Ishikawa (cell line): Measurements from ENCODE around the gene NUP205.

Experiments
- CEBPB ChIP-seq: IDR thresholded peaks from 2 replicates; pipeline ENCODE4 v1.6.1; 2012
- CREB1 ChIP-seq: IDR thresholded peaks from 2 replicates; pipeline ENCODE4 v1.6.1; 2012; ENCODE audit warnings: low read depth
- EGR1 ChIP-seq: IDR thresholded peaks from 2 replicates; pipeline ENCODE4 v1.6.1; 2012
- EP300 ChIP-seq: IDR thresholded peaks from 2 replicates; pipeline ENCODE4 v1.6.1; 2012; ENCODE audit warnings: borderline replicate concordance
- FOXM1 ChIP-seq: IDR thresholded peaks from 2 replicates; pipeline ENCODE4 v1.6.1; 2012; ENCODE audit warnings: low read depth, borderline replicate concordance
- NFIC ChIP-seq: IDR thresholded peaks from 2 replicates; pipeline ENCODE4 v1.6.1; 2012
- RAD21 ChIP-seq: IDR thresholded peaks from 2 replicates; pipeline ENCODE4 v1.6.1; 2012; ENCODE audit warnings: low read depth
- TAF1 ChIP-seq: IDR thresholded peaks from 2 replicates; pipeline ENCODE4 v1.6.1; 2012; ENCODE audit warnings: low read depth, mild to moderate bottlenecking
- TCF12 ChIP-seq: IDR thresholded peaks from 2 replicates; pipeline ENCODE4 v1.6.1; 2012; ENCODE audit warnings: low read depth
- YY1 ChIP-seq: IDR thresholded peaks from 2 replicates; pipeline ENCODE4 v1.6.1; 2012; ENCODE audit warnings: low read depth
- TF ChIP-seq, protein P1 (sequence below): IDR thresholded peaks from 2 replicates; pipeline ENCODE4 v1.6.1; 2012
- TF ChIP-seq, protein P2 (sequence below): IDR thresholded peaks from 2 replicates; pipeline ENCODE4 v1.6.1; 2012
- TF ChIP-seq, protein P3 (sequence below): IDR thresholded peaks from 2 replicates; pipeline ENCODE4 v1.6.1; 2012; ENCODE audit warnings: low read depth, mild to moderate bottlenecking

DNA sequence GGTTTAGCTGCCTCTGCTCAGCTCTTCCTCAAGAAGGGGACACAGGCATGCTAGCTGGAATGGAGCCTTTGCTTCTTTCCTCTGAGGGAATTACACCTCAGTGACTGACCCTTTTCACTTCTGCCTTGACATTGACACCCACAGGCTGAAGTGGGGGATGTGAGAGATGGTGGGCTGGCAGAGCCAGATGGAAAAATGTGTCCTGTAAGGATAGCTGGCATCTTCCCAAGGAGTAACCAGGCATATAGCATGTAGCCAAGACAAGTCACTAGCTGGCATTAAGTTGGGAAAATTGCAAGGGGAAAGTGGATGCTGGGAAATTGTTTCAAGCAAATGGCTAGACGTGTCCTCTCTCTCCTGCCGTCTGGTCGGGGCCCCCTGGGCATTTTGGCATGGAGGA, 124.5 kb downstream of the NUP205 start:
- TF ChIP-seq, protein P1, sequence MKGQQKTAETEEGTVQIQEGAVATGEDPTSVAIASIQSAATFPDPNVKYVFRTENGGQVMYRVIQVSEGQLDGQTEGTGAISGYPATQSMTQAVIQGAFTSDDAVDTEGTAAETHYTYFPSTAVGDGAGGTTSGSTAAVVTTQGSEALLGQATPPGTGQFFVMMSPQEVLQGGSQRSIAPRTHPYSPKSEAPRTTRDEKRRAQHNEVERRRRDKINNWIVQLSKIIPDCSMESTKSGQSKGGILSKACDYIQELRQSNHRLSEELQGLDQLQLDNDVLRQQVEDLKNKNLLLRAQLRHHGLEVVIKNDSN, result no peak
- no peak for TF ChIP-seq CEBPB
- TF ChIP-seq CREB1, result no peak
- TF ChIP-seq EP300, result no peak
- no peak for TF ChIP-seq RAD21
- TF ChIP-seq FOXM1, result no peak
- TF ChIP-seq TAF1, result no peak
- TF ChIP-seq, protein P2, sequence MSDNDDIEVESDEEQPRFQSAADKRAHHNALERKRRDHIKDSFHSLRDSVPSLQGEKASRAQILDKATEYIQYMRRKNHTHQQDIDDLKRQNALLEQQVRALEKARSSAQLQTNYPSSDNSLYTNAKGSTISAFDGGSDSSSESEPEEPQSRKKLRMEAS, result no peak
- TF ChIP-seq EGR1, result no peak
- TF ChIP-seq, protein P3, sequence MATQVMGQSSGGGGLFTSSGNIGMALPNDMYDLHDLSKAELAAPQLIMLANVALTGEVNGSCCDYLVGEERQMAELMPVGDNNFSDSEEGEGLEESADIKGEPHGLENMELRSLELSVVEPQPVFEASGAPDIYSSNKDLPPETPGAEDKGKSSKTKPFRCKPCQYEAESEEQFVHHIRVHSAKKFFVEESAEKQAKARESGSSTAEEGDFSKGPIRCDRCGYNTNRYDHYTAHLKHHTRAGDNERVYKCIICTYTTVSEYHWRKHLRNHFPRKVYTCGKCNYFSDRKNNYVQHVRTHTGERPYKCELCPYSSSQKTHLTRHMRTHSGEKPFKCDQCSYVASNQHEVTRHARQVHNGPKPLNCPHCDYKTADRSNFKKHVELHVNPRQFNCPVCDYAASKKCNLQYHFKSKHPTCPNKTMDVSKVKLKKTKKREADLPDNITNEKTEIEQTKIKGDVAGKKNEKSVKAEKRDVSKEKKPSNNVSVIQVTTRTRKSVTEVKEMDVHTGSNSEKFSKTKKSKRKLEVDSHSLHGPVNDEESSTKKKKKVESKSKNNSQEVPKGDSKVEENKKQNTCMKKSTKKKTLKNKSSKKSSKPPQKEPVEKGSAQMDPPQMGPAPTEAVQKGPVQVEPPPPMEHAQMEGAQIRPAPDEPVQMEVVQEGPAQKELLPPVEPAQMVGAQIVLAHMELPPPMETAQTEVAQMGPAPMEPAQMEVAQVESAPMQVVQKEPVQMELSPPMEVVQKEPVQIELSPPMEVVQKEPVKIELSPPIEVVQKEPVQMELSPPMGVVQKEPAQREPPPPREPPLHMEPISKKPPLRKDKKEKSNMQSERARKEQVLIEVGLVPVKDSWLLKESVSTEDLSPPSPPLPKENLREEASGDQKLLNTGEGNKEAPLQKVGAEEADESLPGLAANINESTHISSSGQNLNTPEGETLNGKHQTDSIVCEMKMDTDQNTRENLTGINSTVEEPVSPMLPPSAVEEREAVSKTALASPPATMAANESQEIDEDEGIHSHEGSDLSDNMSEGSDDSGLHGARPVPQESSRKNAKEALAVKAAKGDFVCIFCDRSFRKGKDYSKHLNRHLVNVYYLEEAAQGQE, result no peak
- no peak for TF ChIP-seq TCF12
- TF ChIP-seq NFIC, result no peak
- TF ChIP-seq YY1, result no peak
